GM10248 (cell line): ENCODE results near the gene APLN.

Experiments
- CTCF ChIA-PET: fragments of 300-600 bp; sonication (Branson Sonifier 250); formaldehyde crosslinking; extraction: SDS; loops from one replicate; lab custom pipeline; 2021; ENCODE audit warnings: antibody characterized with exemption; lab: Yijun Ruan, JAX
- POLR2A ChIA-PET: fragments of 350-650 bp; sonication (Branson Sonifier 250); formaldehyde crosslinking; extraction: SDS; loops from one replicate; lab custom pipeline; 2020; ENCODE audit warnings: antibody characterized with exemption; lab: Yijun Ruan, JAX
- DNase-seq: peaks from one replicate; pipeline ENCODE4 v3.0.0; 2012; ENCODE audit errors: extremely low spot score
- TF ChIP-seq, protein P1 (sequence below): IDR thresholded peaks from 2 replicates; pipeline ENCODE4 v1.5.1; 2012; ENCODE audit warnings: mild to moderate bottlenecking, low read depth; ENCODE audit errors: extremely low read depth, missing control alignments, control extremely low read depth

The APLN gene

DNA sequence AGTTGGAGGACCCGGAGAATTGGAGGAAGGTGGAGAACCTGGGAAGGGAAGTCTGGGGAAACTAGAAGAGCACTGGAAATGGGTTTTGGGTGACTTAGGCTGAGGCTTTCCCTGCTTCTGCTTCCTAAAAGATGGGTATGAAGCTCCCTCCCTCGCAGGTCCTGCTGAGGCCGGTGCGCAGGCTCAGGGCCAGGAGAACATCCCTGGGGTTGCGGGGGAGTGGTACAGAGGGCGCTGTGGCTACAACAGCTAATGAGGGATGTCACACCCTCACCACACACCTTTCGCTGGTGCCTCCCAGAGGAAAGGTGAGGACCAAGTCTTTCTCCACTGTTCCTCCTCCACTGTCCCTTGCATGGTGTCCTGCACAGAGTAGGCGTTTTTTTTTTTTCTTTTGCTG is 15.8 kb downstream of the APLN start:
- no peak for DNase-seq
- ChIA-PET CTCF (interaction anchor here (1.0 to 4.2 kb wide), 8 partner anchors 9 to 187 kb away, joined by 3 to 21 read pairs (median 6); no protein-coding TSS in a partner anchor), POLR2A (no interaction called here)
- TF ChIP-seq, protein P1, sequence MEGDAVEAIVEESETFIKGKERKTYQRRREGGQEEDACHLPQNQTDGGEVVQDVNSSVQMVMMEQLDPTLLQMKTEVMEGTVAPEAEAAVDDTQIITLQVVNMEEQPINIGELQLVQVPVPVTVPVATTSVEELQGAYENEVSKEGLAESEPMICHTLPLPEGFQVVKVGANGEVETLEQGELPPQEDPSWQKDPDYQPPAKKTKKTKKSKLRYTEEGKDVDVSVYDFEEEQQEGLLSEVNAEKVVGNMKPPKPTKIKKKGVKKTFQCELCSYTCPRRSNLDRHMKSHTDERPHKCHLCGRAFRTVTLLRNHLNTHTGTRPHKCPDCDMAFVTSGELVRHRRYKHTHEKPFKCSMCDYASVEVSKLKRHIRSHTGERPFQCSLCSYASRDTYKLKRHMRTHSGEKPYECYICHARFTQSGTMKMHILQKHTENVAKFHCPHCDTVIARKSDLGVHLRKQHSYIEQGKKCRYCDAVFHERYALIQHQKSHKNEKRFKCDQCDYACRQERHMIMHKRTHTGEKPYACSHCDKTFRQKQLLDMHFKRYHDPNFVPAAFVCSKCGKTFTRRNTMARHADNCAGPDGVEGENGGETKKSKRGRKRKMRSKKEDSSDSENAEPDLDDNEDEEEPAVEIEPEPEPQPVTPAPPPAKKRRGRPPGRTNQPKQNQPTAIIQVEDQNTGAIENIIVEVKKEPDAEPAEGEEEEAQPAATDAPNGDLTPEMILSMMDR = no peak

DNA sequence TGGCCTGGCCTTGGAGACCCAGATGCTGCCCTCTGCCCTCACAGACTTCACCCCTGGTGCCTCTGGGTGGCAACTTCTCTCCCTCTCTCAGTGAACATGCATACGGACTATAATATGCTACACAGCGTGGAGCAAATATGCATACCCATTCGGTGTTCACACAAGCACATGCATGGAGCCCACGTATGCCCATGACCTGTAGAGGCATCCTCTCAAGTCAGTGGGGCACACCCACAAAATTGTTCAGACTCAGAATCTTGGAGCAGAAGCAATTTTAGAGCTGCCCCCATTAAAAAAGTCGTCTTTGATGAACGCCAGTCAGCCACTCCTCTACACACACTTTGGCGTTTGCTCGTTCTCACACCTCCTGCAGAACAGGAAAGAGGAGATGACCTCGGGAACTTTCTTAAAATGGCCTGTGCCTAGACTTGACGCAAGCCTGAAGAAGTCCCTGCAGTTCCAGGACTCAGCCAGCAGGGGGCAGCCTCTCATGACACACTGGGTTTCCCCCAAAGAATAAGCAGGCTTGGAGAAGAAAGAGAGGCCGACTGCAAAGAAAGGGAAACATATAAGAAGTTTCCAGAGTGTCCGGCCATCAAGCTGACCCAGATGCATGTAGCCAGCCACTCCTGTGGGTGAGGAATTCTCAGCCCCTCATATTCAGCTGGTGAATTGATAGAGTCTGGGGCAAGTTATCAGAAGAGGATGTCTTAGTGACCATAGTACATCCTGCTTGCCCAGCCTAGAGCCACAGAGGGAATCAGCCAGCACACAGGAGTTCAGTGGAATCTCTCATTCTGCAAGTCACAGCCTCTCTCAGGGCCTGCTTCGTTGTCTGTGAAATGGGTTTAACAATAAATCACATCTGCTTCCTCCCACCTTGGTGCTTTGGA is 17.3 kb downstream of the APLN start:
- ChIA-PET POLR2A (no interaction called here), CTCF (interaction anchor here (0.9 to 4.2 kb wide), 16 partner anchors 7 to 423 kb away, joined by 3 to 21 read pairs (median 4); no protein-coding TSS in a partner anchor)
- peak; percentile 76 for DNase-seq
- TF ChIP-seq, protein P1 = peak; percentile 79

DNA sequence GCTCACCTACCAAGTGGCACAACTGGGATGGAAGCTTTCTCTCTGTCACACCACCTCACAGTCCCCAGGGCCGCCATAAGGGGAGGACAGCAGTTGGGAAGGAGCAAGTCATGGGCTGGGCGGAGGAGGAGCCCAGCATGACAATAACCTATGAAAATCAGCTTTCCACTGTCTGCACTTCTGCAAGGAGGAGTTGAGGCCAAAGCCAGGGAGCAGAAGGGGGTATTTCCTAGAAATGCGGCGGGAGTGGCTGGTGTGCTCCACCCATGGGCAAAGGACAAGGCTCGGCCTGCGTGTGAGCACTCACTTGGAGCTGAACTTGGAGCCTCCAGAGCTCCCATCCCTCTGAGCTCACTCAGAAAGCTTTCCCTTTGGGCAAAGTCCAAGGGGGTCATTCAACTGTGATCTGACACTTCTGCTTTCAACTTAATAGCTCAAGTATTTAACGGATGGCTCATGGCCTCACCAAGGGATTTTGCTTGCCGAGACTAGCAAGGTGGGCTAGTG is 18.5 kb downstream of the APLN start:
- CTCF ChIA-PET = interaction anchor here (0.8 to 4.2 kb wide), 10 partner anchors 9 to 424 kb away, joined by 3 to 21 read pairs (median 4); no protein-coding TSS in a partner anchor
- no peak for DNase-seq
- TF ChIP-seq, protein P1 = no peak
- POLR2A ChIA-PET = no interaction called here

DNA sequence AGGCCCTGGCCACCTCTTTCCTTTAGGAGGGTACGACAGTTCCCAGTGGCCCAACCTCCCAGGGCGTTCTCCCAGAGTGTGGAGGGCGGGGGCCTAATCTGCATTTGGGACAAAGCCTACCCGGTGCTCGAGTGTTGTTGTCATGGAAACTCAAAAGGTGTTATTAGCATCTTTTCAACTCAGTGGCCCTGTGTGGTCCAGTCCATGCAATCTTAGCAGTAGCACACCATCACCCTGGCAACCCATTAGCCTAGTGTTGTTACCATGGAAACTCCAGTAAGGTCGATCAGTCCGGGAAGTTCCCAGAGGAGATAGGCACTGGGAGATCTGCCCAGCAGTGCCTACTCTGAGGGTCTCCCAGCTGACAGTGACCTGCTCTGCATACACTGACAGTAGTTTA is 20.2 kb downstream of the APLN start:
- DNase-seq = no peak
- POLR2A ChIA-PET = no interaction called here
- TF ChIP-seq, protein P1 = no peak
- CTCF ChIA-PET = interaction anchor here (1.6 kb wide), 1 partner anchor 20 kb away, joined by 3 read pairs; no protein-coding TSS in a partner anchor

DNA sequence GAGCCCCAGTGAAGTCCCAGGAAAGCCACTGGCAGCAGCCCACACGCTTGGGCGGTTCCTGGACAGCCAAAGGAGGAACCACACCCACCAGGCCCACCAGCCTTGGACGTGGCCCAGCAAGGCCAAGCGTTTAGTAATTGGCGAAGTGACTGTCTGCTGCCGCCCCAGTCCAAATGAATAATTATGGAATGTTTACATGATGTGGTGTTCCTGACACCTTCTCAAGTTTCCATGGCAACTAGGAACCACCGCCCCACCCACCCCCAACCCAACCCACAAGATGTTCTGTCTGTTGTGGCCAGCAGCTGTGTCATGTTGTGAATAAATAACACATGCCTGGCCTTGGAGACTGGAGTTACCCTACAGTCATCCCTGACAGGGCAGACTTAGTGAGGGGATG is 22.3 kb downstream of the APLN start:
- ChIA-PET CTCF (interaction anchor here (1.1 kb wide), 1 partner anchor 32 kb away, joined by 5 read pairs; no protein-coding TSS in a partner anchor), POLR2A (no interaction called here)
- TF ChIP-seq, protein P1 = no peak
- no peak for DNase-seq

DNA sequence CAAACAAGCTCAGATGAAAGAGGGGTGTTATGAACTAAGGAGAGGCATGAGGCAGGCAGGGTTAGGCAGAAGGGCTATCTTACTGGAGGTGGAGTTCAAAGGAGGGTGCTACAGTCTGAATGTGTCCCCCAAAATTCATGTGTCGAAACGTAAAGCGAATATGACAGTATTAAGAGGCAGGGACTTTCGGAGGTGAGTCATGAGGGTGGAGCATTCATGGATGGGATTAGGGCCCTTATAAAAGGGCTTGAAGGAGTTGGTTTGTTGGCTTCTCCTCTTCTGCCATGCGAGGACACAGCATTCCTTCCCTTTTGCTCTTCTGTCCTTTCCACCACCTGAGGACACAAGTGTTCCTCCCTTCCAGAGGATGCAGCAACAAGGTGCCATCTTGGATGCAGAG is 22.9 kb downstream of the APLN start:
- POLR2A ChIA-PET = no interaction called here
- CTCF ChIA-PET = interaction anchor here (2.5 kb wide), 1 partner anchor 94 kb away, joined by 8 read pairs; no protein-coding TSS in a partner anchor
- TF ChIP-seq, protein P1 = no peak
- no peak for DNase-seq
